HG03025 (cell line): ENCODE data around the gene COMTD1.
"Not testable (repeated sequence)": the region's sequence is repeated elsewhere in the genome, so short reads cannot be mapped to it uniquely, and the experiment has no call there.

Experiments used
- ATAC-seq: cut with Tn5 transposase; IDR thresholded peaks from one replicate; pipeline ENCODE4 v1.9.1; 2021; ENCODE audit warnings: mild to moderate bottlenecking, moderate library complexity; ENCODE audit not compliant: unreplicated experiment, low FRiP score

COMTD1 gene

GRCh38 chr10:75197066-75197465, 38.7 kb downstream of the COMTD1 start:
- ATAC-seq = no peak

- ATAC-seq = no peak
These were observed 40.6 kb downstream of the COMTD1 start for GRCh38 chr10:75195035-75195763.

GRCh38 chr10:75194625-75195024, 41.1 kb downstream of the COMTD1 start:
- ATAC-seq = not testable (repeated sequence)

- no peak for ATAC-seq
These were observed 43.8 kb downstream of the COMTD1 start for GRCh38 chr10:75191821-75192568.

- no peak for ATAC-seq
These were observed 46.3 kb downstream of the COMTD1 start for GRCh38 chr10:75189266-75190096.

GRCh38 chr10:75188522-75188921, 47.2 kb downstream of the COMTD1 start:
- not testable (repeated sequence) for ATAC-seq

- no peak for ATAC-seq
These were observed 47.8 kb downstream of the COMTD1 start for GRCh38 chr10:75187961-75188426.

GRCh38 chr10:75186310-75186709, 49.4 kb downstream of the COMTD1 start:
- ATAC-seq = no peak
